Smooth muscle cell (in vitro differentiated cells): ENCODE data around the gene TXLNA. TPM values are rescaled to one million over a fixed set of nuclear protein-coding genes. Genes with fewer than 3 reads are reported as not detected.

Experiments used
- DNase-seq: peaks from one replicate; lab custom pipeline; 2025; ENCODE audit not compliant: unreplicated experiment; lab: John Stamatoyannopoulos, UW
- H2AFZ ChIP-seq: fragments of 200-600 bp; sonication (generic); 2 replicates; pipeline ENCODE4 v1.6.0; 2016; ENCODE audit warnings: antibody characterized with exemption, low read depth, mild to moderate bottlenecking
- H3F3A ChIP-seq: fragments of 200-600 bp; sonication (generic); 2 replicates; pipeline ENCODE4 v1.6.0; 2017; ENCODE audit warnings: antibody characterized with exemption, low read depth
- H3K27ac ChIP-seq: fragments of 200-600 bp; sonication (generic); 2 replicates; pipeline ENCODE4 v1.5.1; 2016; ENCODE audit warnings: low read depth, mild to moderate bottlenecking
- H3K27me3 ChIP-seq: fragments of 200-600 bp; sonication (generic); 2 replicates; pipeline ENCODE4 v1.6.1; 2016; ENCODE audit warnings: low read depth, mild to moderate bottlenecking
- H3K36me3 ChIP-seq: fragments of 200-600 bp; sonication (generic); 2 replicates; pipeline ENCODE4 v1.5.1; 2016; ENCODE audit warnings: low read depth
- H3K4me1 ChIP-seq: fragments of 200-600 bp; sonication (generic); 2 replicates; pipeline ENCODE4 v1.5.1; 2016; ENCODE audit warnings: low read depth
- H3K4me2 ChIP-seq: fragments of 200-600 bp; sonication (generic); 2 replicates; pipeline ENCODE4 v1.6.0; 2016; ENCODE audit warnings: mild to moderate bottlenecking
- H3K4me3 ChIP-seq: fragments of 200-600 bp; sonication (generic); 2 replicates; pipeline ENCODE4 v1.5.1; 2016; ENCODE audit warnings: mild to moderate bottlenecking
- H3K79me2 ChIP-seq: fragments of 200-600 bp; sonication (generic); 2 replicates; pipeline ENCODE4 v1.6.0; 2016; ENCODE audit warnings: low read depth, mild to moderate bottlenecking
- H3K9ac ChIP-seq: fragments of 200-600 bp; sonication (generic); 2 replicates; pipeline ENCODE4 v1.6.0; 2016; ENCODE audit warnings: low read depth
- H3K9me3 ChIP-seq: fragments of 200-600 bp; sonication (generic); replicated peaks from 2 replicates; pipeline ENCODE4 v1.5.1; 2016; ENCODE audit warnings: low read depth
- H4K20me1 ChIP-seq: fragments of 200-600 bp; sonication (generic); 2 replicates; pipeline ENCODE4 v1.6.0; 2016; ENCODE audit warnings: low read depth
- WGBS: methylation state at CpG from one replicate; pipeline ENCODE4 v1.1.7; 2016; ENCODE audit warnings: low lambda C conversion rate; 5-methylcytosine and 5-hydroxymethylcytosine counted together
- polyA plus RNA-seq: library from polyadenylated mRNA; unstranded; fragments of >200 nt; fragmentation: Nextera tagmentation; extraction: Ambion mirVana; gene quantifications from 2 replicates; pipeline ENCODE4 v1.2.1, GENCODE V29; 2016
- total RNA-seq: library from RNA; depleted of rRNA; stranded (reverse); fragments of >200 nt; gene quantifications from 2 replicates; pipeline ENCODE4 v1.2.3, GENCODE V29; 2014
- TF ChIP-seq, protein P1 (sequence below): fragments of 200-600 bp; sonication (generic); IDR thresholded peaks from 2 replicates; pipeline ENCODE4 v1.5.1; 2017; ENCODE audit warnings: borderline replicate concordance, mild to moderate bottlenecking, antibody characterized with exemption; ENCODE audit not compliant: insufficient read depth, poor library complexity, severe bottlenecking

The TXLNA gene
- total and polyA plus RNA-seq, 2 experiments from 2014 or later: 42.0 to 42.7 TPM

DNA sequence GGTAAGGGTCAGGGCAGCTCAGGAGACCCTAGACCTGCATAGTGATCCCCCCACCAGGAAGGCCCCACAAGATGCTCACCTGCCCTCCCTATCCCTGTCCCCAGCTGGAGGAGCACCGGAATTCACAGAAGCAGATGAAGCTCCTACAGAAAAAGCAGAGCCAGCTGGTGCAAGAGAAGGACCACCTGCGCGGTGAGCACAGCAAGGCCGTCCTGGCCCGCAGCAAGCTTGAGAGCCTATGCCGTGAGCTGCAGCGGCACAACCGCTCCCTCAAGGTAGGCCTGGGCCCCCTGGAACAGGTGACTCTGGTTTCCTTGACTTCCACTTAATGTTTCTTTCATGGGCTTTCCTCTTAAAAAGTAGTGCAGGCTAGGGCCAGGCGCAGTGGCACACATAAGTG is 8.4 kb downstream of the TXLNA start:
- DNase-seq: no peak

DNA sequence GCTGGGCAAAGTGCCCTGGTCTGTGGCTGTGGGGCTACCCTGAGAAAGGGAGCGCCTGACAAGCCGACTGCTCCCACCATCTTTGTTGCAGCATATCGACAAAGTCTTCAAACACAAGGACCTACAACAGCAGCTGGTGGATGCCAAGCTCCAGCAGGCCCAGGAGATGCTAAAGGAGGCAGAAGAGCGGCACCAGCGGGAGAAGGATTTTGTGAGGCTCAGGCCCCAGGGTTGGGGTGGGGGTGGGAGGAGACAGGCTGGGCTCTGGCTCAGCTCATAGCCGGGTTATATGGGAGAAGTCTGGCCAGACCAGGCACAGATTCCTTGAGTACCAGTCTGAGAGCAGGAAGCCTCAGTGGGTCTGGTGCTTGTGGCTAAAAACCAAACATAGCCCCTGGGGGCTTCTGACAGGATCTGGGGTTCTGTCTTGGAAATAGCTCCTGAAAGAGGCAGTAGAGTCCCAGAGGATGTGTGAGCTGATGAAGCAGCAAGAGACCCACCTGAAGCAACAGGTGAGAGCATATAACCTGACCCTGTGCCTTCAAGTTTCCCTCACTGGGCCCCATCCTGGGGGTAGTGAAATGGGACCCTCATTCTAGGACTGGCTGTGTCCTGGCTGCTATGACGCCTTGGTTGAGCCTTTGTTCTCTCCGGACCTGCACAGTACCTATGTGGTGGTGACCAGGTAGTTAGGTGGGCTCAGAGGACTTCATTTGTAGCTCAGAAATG is 12.9 kb downstream of the TXLNA start:
- peaks cover 53% of the 10 kb centered on the region for H4K20me1 ChIP-seq
- H3K4me3 ChIP-seq: no peak overlapping the region
- no peak overlapping the region for H3K9ac ChIP-seq
- H3K9me3 ChIP-seq: no peaks in the 10 kb centered on the region
- TF ChIP-seq, protein P1, sequence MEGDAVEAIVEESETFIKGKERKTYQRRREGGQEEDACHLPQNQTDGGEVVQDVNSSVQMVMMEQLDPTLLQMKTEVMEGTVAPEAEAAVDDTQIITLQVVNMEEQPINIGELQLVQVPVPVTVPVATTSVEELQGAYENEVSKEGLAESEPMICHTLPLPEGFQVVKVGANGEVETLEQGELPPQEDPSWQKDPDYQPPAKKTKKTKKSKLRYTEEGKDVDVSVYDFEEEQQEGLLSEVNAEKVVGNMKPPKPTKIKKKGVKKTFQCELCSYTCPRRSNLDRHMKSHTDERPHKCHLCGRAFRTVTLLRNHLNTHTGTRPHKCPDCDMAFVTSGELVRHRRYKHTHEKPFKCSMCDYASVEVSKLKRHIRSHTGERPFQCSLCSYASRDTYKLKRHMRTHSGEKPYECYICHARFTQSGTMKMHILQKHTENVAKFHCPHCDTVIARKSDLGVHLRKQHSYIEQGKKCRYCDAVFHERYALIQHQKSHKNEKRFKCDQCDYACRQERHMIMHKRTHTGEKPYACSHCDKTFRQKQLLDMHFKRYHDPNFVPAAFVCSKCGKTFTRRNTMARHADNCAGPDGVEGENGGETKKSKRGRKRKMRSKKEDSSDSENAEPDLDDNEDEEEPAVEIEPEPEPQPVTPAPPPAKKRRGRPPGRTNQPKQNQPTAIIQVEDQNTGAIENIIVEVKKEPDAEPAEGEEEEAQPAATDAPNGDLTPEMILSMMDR: no peak
- H3K36me3 ChIP-seq: peaks cover 9% of the 10 kb centered on the region
- no peaks in the 10 kb centered on the region for H3K4me1 ChIP-seq
- H2AFZ ChIP-seq: no peak overlapping the region
- H3F3A ChIP-seq: peaks cover 20% of the 10 kb centered on the region
- no peak for DNase-seq
- no peak overlapping the region for H3K27ac ChIP-seq
- H3K27me3 ChIP-seq: no peaks in the 10 kb centered on the region
- no peak overlapping the region for H3K4me2 ChIP-seq
- 97% methylated on average over 8 of the region's 8 CpGs for WGBS
- H3K79me2 ChIP-seq: peaks cover 8% of the 10 kb centered on the region

More for the DNA sequence above, 8.4 kb downstream of the TXLNA start:
- peaks cover 5% of the 10 kb centered on the region for H3K36me3 ChIP-seq
- no peaks in the 10 kb centered on the region for H3F3A ChIP-seq
- WGBS: 96% methylated on average over 9 of the region's 9 CpGs
- peaks cover 51% of the 10 kb centered on the region for H3K79me2 ChIP-seq
- H3K27me3 ChIP-seq: no peaks in the 10 kb centered on the region
- TF ChIP-seq, protein P1: no peak
- no peak overlapping the region for H3K4me3 ChIP-seq
- H4K20me1 ChIP-seq: peaks cover 87% of the 10 kb centered on the region
- H2AFZ ChIP-seq: no peak overlapping the region
- H3K27ac ChIP-seq: no peak overlapping the region
- H3K4me1 ChIP-seq: no peaks in the 10 kb centered on the region
- H3K9me3 ChIP-seq: no peaks in the 10 kb centered on the region
- H3K4me2 ChIP-seq: no peak overlapping the region
- H3K9ac ChIP-seq: no peak overlapping the region

DNA sequence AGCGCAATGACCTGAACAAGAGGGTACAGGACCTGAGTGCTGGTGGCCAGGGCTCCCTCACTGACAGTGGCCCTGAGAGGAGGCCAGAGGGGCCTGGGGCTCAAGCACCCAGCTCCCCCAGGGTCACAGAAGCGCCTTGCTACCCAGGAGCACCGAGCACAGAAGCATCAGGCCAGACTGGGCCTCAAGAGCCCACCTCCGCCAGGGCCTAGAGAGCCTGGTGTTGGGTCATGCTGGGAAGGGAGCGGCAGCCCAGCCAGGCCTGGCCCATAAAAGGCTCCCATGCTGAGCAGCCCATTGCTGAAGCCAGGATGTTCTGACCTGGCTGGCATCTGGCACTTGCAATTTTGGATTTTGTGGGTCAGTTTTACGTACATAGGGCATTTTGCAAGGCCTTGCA is 15.5 kb downstream of the TXLNA start:
- Histone ChIP-seq H3K9ac (no peak overlapping the region), H3K27me3 (no peaks in the 10 kb centered on the region), H3K9me3 (no peaks in the 10 kb centered on the region), H2AFZ (no peak overlapping the region), H3K4me1 (peaks cover 11% of the 10 kb centered on the region), H3F3A (peaks cover 33% of the 10 kb centered on the region), H3K27ac (no peak overlapping the region), H3K4me2 (no peak overlapping the region), H4K20me1 (peaks cover 27% of the 10 kb centered on the region), H3K4me3 (no peak overlapping the region), H3K36me3 (peaks cover 9% of the 10 kb centered on the region), H3K79me2 (no peaks in the 10 kb centered on the region)
- WGBS: 95% methylated on average over 6 of the region's 6 CpGs
- TF ChIP-seq, protein P1: no peak
- DNase-seq: no peak

DNA sequence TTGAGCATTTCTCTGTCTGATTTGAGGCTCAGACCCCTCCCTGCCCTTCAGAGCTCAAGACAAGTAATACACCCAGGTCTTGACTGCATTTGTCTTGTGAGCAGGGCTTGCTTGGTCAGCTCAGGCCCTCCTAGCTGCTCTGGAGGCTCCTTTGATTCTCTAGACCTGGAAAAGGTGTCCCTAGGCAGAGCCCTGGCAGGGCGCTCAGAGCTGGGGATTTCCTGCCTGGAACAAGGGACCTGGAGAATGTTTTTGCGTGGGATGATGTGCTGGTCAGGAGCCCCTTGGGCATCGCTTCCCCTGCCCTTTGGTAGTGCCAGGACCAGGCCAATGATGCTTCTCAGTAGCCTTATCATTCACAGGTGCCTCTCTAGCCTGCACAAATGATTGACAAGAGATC is 16.1 kb downstream of the TXLNA start:
- Histone ChIP-seq H3K4me3 (no peak overlapping the region), H3K79me2 (no peaks in the 10 kb centered on the region), H3F3A (peaks cover 37% of the 10 kb centered on the region), H3K4me2 (no peak overlapping the region), H3K9ac (no peak overlapping the region), H2AFZ (no peak overlapping the region), H3K9me3 (no peaks in the 10 kb centered on the region), H3K27ac (no peak overlapping the region), H3K36me3 (peaks cover 9% of the 10 kb centered on the region), H3K27me3 (no peaks in the 10 kb centered on the region), H4K20me1 (peaks cover 27% of the 10 kb centered on the region), H3K4me1 (peaks cover 13% of the 10 kb centered on the region)
- TF ChIP-seq, protein P1: no peak
- no peak for DNase-seq
- WGBS: 97% methylated on average over 3 of the region's 3 CpGs
